ENCODE measurements around the gene AGRN. TPM values are rescaled to one million over a fixed set of nuclear protein-coding genes. Genes with fewer than 3 reads are reported as not detected.
"Not testable (repeated sequence)": the region's sequence is repeated elsewhere in the genome, so short reads cannot be mapped to it uniquely, and the experiment has no call there.

The AGRN gene
- total and polyA plus RNA-seq, 2 of the 4 experiments (the other 2 are of a cell fraction), result 8.1 to 115 TPM

GRCh38 chr1:1006305-1007159 lies 13.4 kb upstream of the AGRN start:
- CTCF ChIA-PET, result no interaction called here
- no peak overlapping the region for H4K8ac ChIP-seq (ENCODE audit: low read depth in 2 of 2, low read length in 2 of 2)
- 85% methylated on average over 20 of the region's 37 CpGs; no CpG with 5 or more reads in 1 of the 2 experiments for WGBS, 2 experiments (ENCODE audit: extremely low coverage in 2 of 2, insufficient read length in 1 of 2)
- no peak overlapping the region for H3K27ac ChIP-seq (ENCODE audit: insufficient read depth, low read length)
- H3K4ac ChIP-seq (ENCODE audit: low read depth, low read length), result no peak overlapping the region
- no peak overlapping the region for H3K4me2 ChIP-seq (ENCODE audit: low read depth, low read length)
- no peaks in the 10 kb centered on the region for H3K36me3 ChIP-seq (ENCODE audit: control insufficient read depth, insufficient read depth, low read length)
- POLR2A ChIA-PET (ENCODE audit: unreplicated experiment), result no interaction called here
- H2AFZ ChIP-seq (replicated peaks; ENCODE audit: low read length, poor library complexity), result peak overlapping the region; percentile 43
- H3K4me3 ChIP-seq (ENCODE audit: insufficient read depth, low read depth, low read length), result no peak overlapping the region
- intact Hi-C loops (cut with micrococcal nuclease) (no loop called here), dilution Hi-C loops (cut with HindIII; ENCODE audit: low sequenced_read_pairs, unreplicated experiment) (no loop called here), in situ Hi-C loops (cut with MboI; ENCODE audit: low sequenced_read_pairs) (no loop called here)
- H2AK5ac ChIP-seq (ENCODE audit: low read depth, low read length), result peak overlapping the region; percentile 16; the same call in 1 of the 2 replicates
- H4K20me1 ChIP-seq (ENCODE audit: insufficient read depth, low read length), result peaks cover 4% of the 10 kb centered on the region; the same call in 1 of the 2 replicates
- no peak overlapping the region for H4K5ac ChIP-seq (ENCODE audit: low read depth, low read length)
- H3K9me3 ChIP-seq (ENCODE audit: control insufficient read depth, insufficient read depth, low read length), result no peaks in the 10 kb centered on the region
- H3K79me1 ChIP-seq (ENCODE audit: low read depth in 1 of 2, low read length in 2 of 2), result peaks cover 6 to 15% of the 10 kb centered on the region in 2 experiments; a peak in 3 of 4 replicates
- no peak overlapping the region for H3K14ac ChIP-seq (replicated peaks; ENCODE audit: low read depth, low read length)
- H3K18ac ChIP-seq (ENCODE audit: low read depth, low read length), result no peak overlapping the region
- H3K9me1 ChIP-seq (ENCODE audit: insufficient read depth, low read length), result peaks cover 6% of the 10 kb centered on the region; the same call in 1 of the 2 replicates
- DNase-seq (no peak), ATAC-seq (ENCODE audit: low read depth) (no peak)
- TF ChIP-seq MXI1 (IDR thresholded peaks at IDR 0.05; ENCODE audit: borderline replicate concordance, low read depth, low read length) (no peak), POLR2A (IDR thresholded peaks at IDR 0.05; ENCODE audit: low read depth, low read length) (no peak), NFE2L2 (IDR thresholded peaks at IDR 0.05; ENCODE audit: low read depth, low read length) (no peak), USF2 (IDR thresholded peaks at IDR 0.05; ENCODE audit: low read depth, low read length) (no peak)
- H3K27me3 ChIP-seq (ENCODE audit: control insufficient read depth, insufficient read depth, low read length), result no peaks in the 10 kb centered on the region
- no peak overlapping the region for H2BK20ac ChIP-seq (ENCODE audit: low read depth, low read length)
- peak overlapping the region; percentile 78 for H2AK9ac ChIP-seq (replicated peaks; ENCODE audit: low read depth, low read length, poor library complexity)
- no peak overlapping the region for H2BK120ac ChIP-seq (ENCODE audit: low read depth, low read length)
- H3K9ac ChIP-seq (ENCODE audit: low read depth, low read length), result no peak overlapping the region
- H3K56ac ChIP-seq (ENCODE audit: extremely low read depth, insufficient read depth, low read length), result no peak overlapping the region
- H2BK15ac ChIP-seq (ENCODE audit: low read depth, low read length), result no peak overlapping the region
- no TSS peak for BruUV-seq (replicated peaks)
- H3K4me1 ChIP-seq (ENCODE audit: control insufficient read depth, insufficient read depth, low read length), result peaks cover 8% of the 10 kb centered on the region
- H2BK5ac ChIP-seq (ENCODE audit: low read depth, low read length, poor library complexity, severe bottlenecking), result no peak overlapping the region
- no peak overlapping the region for H3K23ac ChIP-seq (ENCODE audit: low read depth, low read length)
- no peak overlapping the region for H4K91ac ChIP-seq (ENCODE audit: insufficient read depth, low read depth, low read length)

- H3K4me3 ChIP-seq (ENCODE audit: insufficient read depth, low read depth, low read length); H3K56ac ChIP-seq (ENCODE audit: extremely low read depth, insufficient read depth, low read length); H4K5ac ChIP-seq (ENCODE audit: low read depth, low read length); H2BK20ac ChIP-seq (ENCODE audit: low read depth, low read length); BruUV-seq (replicated peaks); H3K23ac ChIP-seq (ENCODE audit: low read depth, low read length); H2BK5ac ChIP-seq (ENCODE audit: low read depth, low read length, poor library complexity, severe bottlenecking); H3K9ac ChIP-seq (ENCODE audit: low read depth, low read length); H2BK120ac ChIP-seq (ENCODE audit: low read depth, low read length); H3K14ac ChIP-seq (replicated peaks; ENCODE audit: low read depth, low read length); H3K27me3 ChIP-seq (ENCODE audit: control insufficient read depth, insufficient read depth, low read length); H3K4me1 ChIP-seq (ENCODE audit: control insufficient read depth, insufficient read depth, low read length); H3K4me2 ChIP-seq (ENCODE audit: low read depth, low read length); H3K36me3 ChIP-seq (ENCODE audit: control insufficient read depth, insufficient read depth, low read length); H2AK9ac ChIP-seq (replicated peaks; ENCODE audit: low read depth, low read length, poor library complexity); dilution Hi-C loops (cut with HindIII; ENCODE audit: low sequenced_read_pairs, unreplicated experiment); H2AK5ac ChIP-seq (ENCODE audit: low read depth, low read length); H2BK15ac ChIP-seq (ENCODE audit: low read depth, low read length); H3K4ac ChIP-seq (ENCODE audit: low read depth, low read length); intact Hi-C loops (cut with micrococcal nuclease); H3K9me3 ChIP-seq (ENCODE audit: control insufficient read depth, insufficient read depth, low read length); H3K18ac ChIP-seq (ENCODE audit: low read depth, low read length); H4K8ac ChIP-seq (ENCODE audit: low read depth in 2 of 2, low read length in 2 of 2); H3K27ac ChIP-seq (ENCODE audit: insufficient read depth, low read length); H4K20me1 ChIP-seq (ENCODE audit: insufficient read depth, low read length); H2AFZ ChIP-seq (replicated peaks; ENCODE audit: low read length, poor library complexity); DNase-seq; H3K9me1 ChIP-seq (ENCODE audit: insufficient read depth, low read length); POLR2A ChIA-PET (ENCODE audit: unreplicated experiment); in situ Hi-C loops (cut with MboI; ENCODE audit: low sequenced_read_pairs); ATAC-seq (ENCODE audit: low read depth); H4K91ac ChIP-seq (ENCODE audit: insufficient read depth, low read depth, low read length): not testable (repeated sequence)
- no CpG with 5 or more reads among the region's 8 CpGs for WGBS, 2 experiments (ENCODE audit: extremely low coverage in 2 of 2, insufficient read length in 1 of 2)
- CTCF ChIA-PET, result interaction anchor here (1.2 kb wide), 1 partner anchor 8 kb away, joined by 3 read pairs; no protein-coding TSS in a partner anchor
- H3K79me1 ChIP-seq (ENCODE audit: low read depth in 1 of 2, low read length in 2 of 2), result peaks cover 0 to 16% of the 10 kb centered on the region in 2 experiments; a peak in 2 of 4 replicates
Observed at GRCh38 chr1:1010131-1010530, 9.8 kb upstream of the AGRN start.

All from IMR-90 (cell line).